MCF 10A (cell line): ENCODE results near the gene GPRC5C. TPM values are rescaled to one million over a fixed set of nuclear protein-coding genes. Genes with fewer than 3 reads are reported as not detected.
"Not testable (repeated sequence)": the region's sequence is repeated elsewhere in the genome, so short reads cannot be mapped to it uniquely, and the experiment has no call there.

Experiments used
- BruUV-seq: library from RNA; stranded (reverse); fragments of 400-500 nt; replicated peaks from 2 replicates; lab custom pipeline; 2021; lab: Mats Ljungman, UMichigan
- CTCF ChIA-PET: fragments of 300-600 bp; sonication (Branson Sonifier 250); formaldehyde crosslinking; extraction: SDS; loops from one replicate; lab custom pipeline; 2021; ENCODE audit warnings: antibody characterized with exemption, inconsistent platforms; lab: Yijun Ruan, JAX
- POLR2A ChIA-PET: fragments of 300-600, 350-650 bp; sonication (Branson Sonifier 250); formaldehyde crosslinking; extraction: SDS; loops from one replicate; lab custom pipeline; 2020; ENCODE audit warnings: antibody characterized with exemption, inconsistent platforms; lab: Yijun Ruan, JAX
- DNase-seq: peaks from one replicate; pipeline ENCODE4 v3.0.0-alpha.2; 2018; ENCODE audit not compliant: unreplicated experiment
- H3K27ac Mint-ChIP-seq: one replicate; pipeline ENCODE4 v1.8.0; 2022; ENCODE audit warnings: mild to moderate bottlenecking, low read depth, mixed read lengths; ENCODE audit not compliant: unreplicated experiment
- H3K27me3 Mint-ChIP-seq: one replicate; pipeline ENCODE4 v1.8.0; 2022; ENCODE audit warnings: mixed read lengths; ENCODE audit not compliant: insufficient read depth, unreplicated experiment
- H3K36me3 Mint-ChIP-seq: one replicate; pipeline ENCODE4 v1.8.0; 2022; ENCODE audit warnings: mild to moderate bottlenecking, moderate library complexity, mixed read lengths; ENCODE audit not compliant: insufficient read depth, unreplicated experiment
- H3K4me1 Mint-ChIP-seq: one replicate; pipeline ENCODE4 v1.8.0; 2022; ENCODE audit warnings: mixed read lengths; ENCODE audit not compliant: insufficient read depth, unreplicated experiment
- H3K4me3 Mint-ChIP-seq: one replicate; pipeline ENCODE4 v1.8.0; 2022; ENCODE audit warnings: mild to moderate bottlenecking, moderate library complexity, mixed read lengths; ENCODE audit not compliant: unreplicated experiment
- H3K9me3 Mint-ChIP-seq: one replicate; pipeline ENCODE4 v1.8.0; 2022; ENCODE audit warnings: mixed read lengths; ENCODE audit not compliant: unreplicated experiment
- intact Hi-C: fragments of 100-400 bp; cut with micrococcal nuclease; formaldehyde crosslinking; loops from 2 replicates; pipeline ENCODE4 v1.14.1; 2022
- total RNA-seq: library from RNA; stranded (reverse); gene quantifications from 2 replicates; pipeline ENCODE4 v1.2.3, GENCODE V29; 2022
- TF ChIP-seq, protein P1 (sequence below): fragments of 200-600 bp; IDR thresholded peaks from one replicate; pipeline ENCODE4 v1.8.0; 2022; ENCODE audit warnings: antibody characterized with exemption, mild to moderate bottlenecking; ENCODE audit not compliant: unreplicated experiment

The GPRC5C gene
- total RNA-seq, 1 experiment from 2014 or later, result 17.7 TPM

DNA sequence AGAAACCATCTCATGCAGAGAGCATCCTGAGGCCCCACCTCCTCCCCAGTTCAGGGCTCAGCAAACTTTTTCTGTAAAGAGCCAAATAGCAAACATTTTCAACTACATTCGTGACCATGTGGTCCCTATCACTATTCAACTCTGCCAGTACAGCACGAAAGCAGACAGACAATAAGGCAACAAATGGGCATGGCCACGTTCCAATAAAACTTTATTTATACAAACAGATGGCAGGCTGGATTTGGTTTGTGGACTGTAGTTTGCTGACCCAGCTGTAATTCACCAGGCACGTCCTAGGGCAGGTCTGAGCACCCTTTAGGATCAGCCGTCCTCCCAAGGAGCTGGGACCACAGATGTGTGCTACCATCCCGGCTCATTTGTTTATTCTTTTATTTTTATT lies 27.1 kb upstream of the GPRC5C start:
- Mint-ChIP-seq H3K4me3 (no peak overlapping the region), H3K9me3 (no peaks in the 10 kb centered on the region), H3K27ac (no peak overlapping the region), H3K27me3 (no peaks in the 10 kb centered on the region), H3K36me3 (no peaks in the 10 kb centered on the region), H3K4me1 (no peaks in the 10 kb centered on the region)
- no peak for DNase-seq
- ChIA-PET CTCF (interaction anchor here (0.9 to 1.3 kb wide), 4 partner anchors 17 to 197 kb away, joined by 3 to 4 read pairs (median 3); no protein-coding TSS in a partner anchor), POLR2A (interaction anchor here (0.6 to 0.7 kb wide), 2 partner anchors 12 to 751 kb away, joined by 3 read pairs; no protein-coding TSS in a partner anchor)
- no TSS peak for BruUV-seq
- intact Hi-C loops, result no loop called here
- TF ChIP-seq, protein P1, sequence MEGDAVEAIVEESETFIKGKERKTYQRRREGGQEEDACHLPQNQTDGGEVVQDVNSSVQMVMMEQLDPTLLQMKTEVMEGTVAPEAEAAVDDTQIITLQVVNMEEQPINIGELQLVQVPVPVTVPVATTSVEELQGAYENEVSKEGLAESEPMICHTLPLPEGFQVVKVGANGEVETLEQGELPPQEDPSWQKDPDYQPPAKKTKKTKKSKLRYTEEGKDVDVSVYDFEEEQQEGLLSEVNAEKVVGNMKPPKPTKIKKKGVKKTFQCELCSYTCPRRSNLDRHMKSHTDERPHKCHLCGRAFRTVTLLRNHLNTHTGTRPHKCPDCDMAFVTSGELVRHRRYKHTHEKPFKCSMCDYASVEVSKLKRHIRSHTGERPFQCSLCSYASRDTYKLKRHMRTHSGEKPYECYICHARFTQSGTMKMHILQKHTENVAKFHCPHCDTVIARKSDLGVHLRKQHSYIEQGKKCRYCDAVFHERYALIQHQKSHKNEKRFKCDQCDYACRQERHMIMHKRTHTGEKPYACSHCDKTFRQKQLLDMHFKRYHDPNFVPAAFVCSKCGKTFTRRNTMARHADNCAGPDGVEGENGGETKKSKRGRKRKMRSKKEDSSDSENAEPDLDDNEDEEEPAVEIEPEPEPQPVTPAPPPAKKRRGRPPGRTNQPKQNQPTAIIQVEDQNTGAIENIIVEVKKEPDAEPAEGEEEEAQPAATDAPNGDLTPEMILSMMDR, result no peak

DNA sequence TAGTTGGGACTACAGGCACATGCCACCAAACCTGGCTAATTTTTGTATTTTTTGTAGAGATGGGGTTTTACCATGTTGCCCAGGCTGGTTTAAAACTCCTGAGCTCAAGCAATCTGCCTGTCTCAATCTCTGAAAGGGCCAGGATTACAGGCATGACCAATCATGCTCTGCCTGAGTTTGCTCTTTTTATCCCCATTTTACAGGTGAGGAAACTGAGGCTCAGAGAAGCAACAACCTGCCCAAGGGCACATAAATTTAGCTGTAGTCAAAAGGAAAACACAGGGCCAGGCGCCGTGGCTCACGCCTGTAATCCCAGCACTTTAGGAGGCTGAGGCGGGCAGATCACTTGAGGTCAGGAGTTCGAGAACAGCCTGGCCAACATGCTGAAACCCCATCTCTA lies 26.6 kb upstream of the GPRC5C start:
- H3K27ac Mint-ChIP-seq, intact Hi-C loops, BruUV-seq, H3K4me3 Mint-ChIP-seq, H3K36me3 Mint-ChIP-seq, DNase-seq, H3K4me1 Mint-ChIP-seq, H3K9me3 Mint-ChIP-seq, H3K27me3 Mint-ChIP-seq: not testable (repeated sequence)
- ChIA-PET CTCF (interaction anchor here (1.0 to 1.3 kb wide), 3 partner anchors 17 to 196 kb away, joined by 3 to 4 read pairs (median 3); no protein-coding TSS in a partner anchor), POLR2A (interaction anchor here (0.6 to 0.7 kb wide), 3 partner anchors 12 to 750 kb away, joined by 3 read pairs; no protein-coding TSS in a partner anchor)

GRCh38 chr17:74407384-74407783 lies 24.5 kb upstream of the GPRC5C start:
- no peaks in the 10 kb centered on the region for H3K4me1 Mint-ChIP-seq
- no peak for DNase-seq
- H3K4me3 Mint-ChIP-seq, result no peak overlapping the region
- ChIA-PET POLR2A (interaction anchor here (0.8 kb wide), 1 partner anchor 9 kb away, joined by 3 read pairs; no protein-coding TSS in a partner anchor), CTCF (interaction anchor here (1.4 to 1.6 kb wide), 3 partner anchors 16 to 50 kb away, joined by 5 to 8 read pairs (median 5); no protein-coding TSS in a partner anchor)
- BruUV-seq, result no TSS peak
- intact Hi-C loops, result no loop called here
- H3K27me3 Mint-ChIP-seq, result no peaks in the 10 kb centered on the region
- H3K36me3 Mint-ChIP-seq, result no peaks in the 10 kb centered on the region
- TF ChIP-seq, protein P1, result no peak
- H3K27ac Mint-ChIP-seq, result no peak overlapping the region
- H3K9me3 Mint-ChIP-seq, result no peaks in the 10 kb centered on the region

- CTCF ChIA-PET, result interaction anchor here (0.6 to 1.6 kb wide), 6 partner anchors 16 to 472 kb away, joined by 3 to 8 read pairs (median 4); no protein-coding TSS in a partner anchor
- no peaks in the 10 kb centered on the region for H3K9me3 Mint-ChIP-seq
- no peaks in the 10 kb centered on the region for H3K27me3 Mint-ChIP-seq
- no peaks in the 10 kb centered on the region for H3K36me3 Mint-ChIP-seq
- DNase-seq, result peak; percentile 58
- H3K4me1 Mint-ChIP-seq, result no peaks in the 10 kb centered on the region
- no peak overlapping the region for H3K27ac Mint-ChIP-seq
- POLR2A ChIA-PET, result interaction anchor here (1.2 kb wide), 1 partner anchor 9 kb away, joined by 4 read pairs; no protein-coding TSS in a partner anchor
- no TSS peak for BruUV-seq
- no peak overlapping the region for H3K4me3 Mint-ChIP-seq
- TF ChIP-seq, protein P1, result peak; percentile 20
- intact Hi-C loops, result loop anchor here (2.0 kb wide), 1 partner anchor 49 kb away; no protein-coding TSS in a partner anchor
Measured at GRCh38 chr17:74408262-74408661, 23.6 kb upstream of the GPRC5C start.
